Endothelial cell of umbilical vein (primary cell): ENCODE measurements around the gene BCR. TPM values are rescaled to one million over a fixed set of nuclear protein-coding genes. Genes with fewer than 3 reads are reported as not detected.

Experiments
- BruUV-seq: library from RNA; stranded (reverse); fragments of 400-500 nt; replicated peaks from 2 replicates; lab custom pipeline; 2021; lab: Mats Ljungman, UMichigan
- CTCF ChIA-PET: fragments of 300-600, 350-600 bp; sonication (Branson Sonifier 250); formaldehyde crosslinking; loops from one replicate; lab custom pipeline; 2021; ENCODE audit warnings: antibody characterized with exemption, inconsistent platforms; lab: Charles Lee
- POLR2A ChIA-PET: fragments of 300-600, 350-600 bp; sonication (Branson Sonifier 250); formaldehyde crosslinking; loops from one replicate; lab custom pipeline; 2021; ENCODE audit warnings: antibody characterized with exemption, inconsistent platforms; lab: Charles Lee
- DNase-seq: peaks from one replicate; pipeline ENCODE4 v3.0.0-alpha.2; 2011; ENCODE audit warnings: low read depth, low spot score
- FAIRE-seq: peaks from 2 replicates; lab custom pipeline; 2011; peaks lifted over from hg19 to GRCh38; lab: Jason Lieb, UNC
- H2AFZ ChIP-seq: 2 replicates; pipeline ENCODE4 v1.6.0; 2012; ENCODE audit warnings: low read depth, low read length, control low read depth, inconsistent platforms
- H3K27ac ChIP-seq: 2 replicates; pipeline ENCODE4 v1.5.1; 2011; ENCODE audit warnings: low read depth, mild to moderate bottlenecking, control low read depth, low read length, moderate library complexity; ENCODE audit not compliant: insufficient read depth
- H3K27me3 ChIP-seq, 2 experiments: 2 replicates each; pipeline versions ENCODE4 v1.6.0 to v1.6.1; 2011; ENCODE audit warnings: low read length in 2 of 2, mixed read lengths in 1 of 2; ENCODE audit not compliant: control insufficient read depth in 2 of 2, insufficient read depth in 2 of 2
- H3K36me3 ChIP-seq, 2 experiments: 2 replicates in 1 of 2; 3 replicates in 1 of 2; pipeline ENCODE4 v1.5.1; 2011; ENCODE audit warnings: low read length in 2 of 2, mild to moderate bottlenecking in 1 of 2, moderate library complexity in 1 of 2; ENCODE audit not compliant: control insufficient read depth in 2 of 2, insufficient read depth in 2 of 2; ENCODE audit errors: extremely low read depth in 1 of 2
- H3K4me1 ChIP-seq: 3 replicates; pipeline ENCODE4 v1.5.1; 2011; ENCODE audit warnings: mild to moderate bottlenecking, low read length; ENCODE audit not compliant: control insufficient read depth, insufficient read depth; ENCODE audit errors: extremely low read depth
- H3K4me2 ChIP-seq: 2 replicates; pipeline ENCODE4 v1.6.1; 2011; ENCODE audit warnings: low read length, control low read depth, mixed read lengths; ENCODE audit not compliant: insufficient read depth
- H3K4me3 ChIP-seq, 3 experiments: fragments of 200-600 bp in 1 of 3; sonication (generic), shearing (Covaris generic) in 1 of 3; replicated peaks in 1 of 3; 2 replicates each; pipeline ENCODE4 v1.5.1; 2011 to 2016; ENCODE audit warnings: control low read depth in 3 of 3, low read length in 3 of 3, mild to moderate bottlenecking in 2 of 3, inconsistent platforms in 1 of 3, low read depth in 1 of 3, moderate library complexity in 1 of 3; ENCODE audit not compliant: insufficient read depth in 1 of 3
- H3K79me2 ChIP-seq: 2 replicates; pipeline ENCODE4 v1.6.0; 2012; ENCODE audit warnings: low read length, inconsistent platforms; ENCODE audit not compliant: control insufficient read depth, insufficient read depth
- H3K9ac ChIP-seq: replicated peaks from 2 replicates; pipeline ENCODE3; 2011; ENCODE audit warnings: low read length, control low read depth; ENCODE audit not compliant: insufficient read depth; ENCODE audit errors: extremely low read depth
- H3K9me1 ChIP-seq: replicated peaks from 3 replicates; pipeline ENCODE4 v1.6.0; 2011; ENCODE audit warnings: mild to moderate bottlenecking, low read length; ENCODE audit not compliant: control insufficient read depth, insufficient read depth; ENCODE audit errors: extremely low read depth
- H3K9me3 ChIP-seq: replicated peaks from 2 replicates; pipeline ENCODE4 v1.5.1; 2012; ENCODE audit warnings: low read length, inconsistent platforms; ENCODE audit not compliant: control insufficient read depth, insufficient read depth
- H4K20me1 ChIP-seq: replicated peaks from 2 replicates; pipeline ENCODE3; 2011; ENCODE audit warnings: mild to moderate bottlenecking, low read length; ENCODE audit not compliant: control insufficient read depth, insufficient read depth; ENCODE audit errors: extremely low read depth
- CTCF ChIP-seq, 2 donors: IDR thresholded peaks; 1 replicate in 1 of 2; 2 replicates in 1 of 2; pipeline ENCODE4 v1.5.1; 2011; ENCODE audit warnings: low read length in 2 of 2, mild to moderate bottlenecking in 2 of 2, moderate library complexity in 2 of 2, control low read depth in 1 of 2, inconsistent platforms in 1 of 2, low read depth in 1 of 2; ENCODE audit not compliant: insufficient read depth in 1 of 2; ENCODE audit errors: extremely low read depth in 1 of 2
- EZH2 ChIP-seq: IDR thresholded peaks from 2 replicates; pipeline ENCODE4 v1.6.1; 2012; ENCODE audit warnings: borderline replicate concordance, low read depth, mild to moderate bottlenecking, moderate library complexity, low read length, inconsistent platforms; ENCODE audit not compliant: severe bottlenecking
- FOS ChIP-seq: IDR thresholded peaks from 2 replicates; pipeline ENCODE4 v1.6.1; 2011; ENCODE audit warnings: mild to moderate bottlenecking, low read length, moderate library complexity, borderline replicate concordance; ENCODE audit not compliant: insufficient read depth
- GATA2 ChIP-seq: IDR thresholded peaks from 2 replicates; pipeline ENCODE4 v1.7.0; 2011; ENCODE audit warnings: low read depth, mild to moderate bottlenecking, moderate library complexity, mixed read lengths, low read length; ENCODE audit not compliant: insufficient read length, insufficient read depth
- JUN ChIP-seq: IDR thresholded peaks from 2 replicates; pipeline ENCODE4 v1.6.1; 2011; ENCODE audit warnings: borderline replicate concordance, low read depth; ENCODE audit not compliant: insufficient read length, insufficient read depth
- MYC ChIP-seq: IDR thresholded peaks from one replicate; pipeline ENCODE4 v1.6.1; 2011; ENCODE audit warnings: mild to moderate bottlenecking, low read depth, low read length
- POLR2A ChIP-seq: IDR thresholded peaks from 2 replicates; pipeline ENCODE4 v1.6.1; 2012; ENCODE audit warnings: low read depth, mild to moderate bottlenecking, control low read depth, low read length
- POLR2AphosphoS5 ChIP-seq: IDR thresholded peaks from 2 replicates; pipeline ENCODE4 v1.6.1; 2012; ENCODE audit warnings: low read depth, mild to moderate bottlenecking, control low read depth, low read length, moderate library complexity; ENCODE audit not compliant: insufficient read depth
- dilution Hi-C: fragments of 300-500 bp; cut with MboI; formaldehyde crosslinking; loops from one replicate; pipeline ENCODE4 v1.15.0; 2019; ENCODE audit warnings: low sequenced_read_pairs; ENCODE audit not compliant: extremely low pct_ligation_motif_present
- intact Hi-C: fragments of 100-400 bp; cut with micrococcal nuclease; formaldehyde crosslinking; loops from one replicate; pipeline ENCODE4 v1.10.0; 2022
- polyA plus RNA-seq, 4 experiments: library from polyadenylated mRNA; depleted of rRNA in 3 of 4; stranded (reverse) in 3 of 4; unstranded in 1 of 4; fragments of >200 nt; gene quantifications; 2 replicates each; pipeline versions ENCODE4 v1.2.1 to v1.2.3, GENCODE V29; 2011 to 2012; ENCODE audit warnings: missing spikeins in 1 of 4
- total RNA-seq: library from RNA; stranded (reverse); gene quantifications from 2 replicates; pipeline ENCODE4 v1.2.3, GENCODE V29; 2021
- TF ChIP-seq, protein P1 (sequence below): IDR thresholded peaks from 2 replicates; pipeline ENCODE4 v1.6.1; 2011; ENCODE audit not compliant: insufficient read depth, insufficient read length

Gene BCR
- total and polyA plus RNA-seq, 2 donors (not counting 3 experiments of a cell fraction or from before 2014, with no cell fraction given), result 129 to 141 TPM

DNA sequence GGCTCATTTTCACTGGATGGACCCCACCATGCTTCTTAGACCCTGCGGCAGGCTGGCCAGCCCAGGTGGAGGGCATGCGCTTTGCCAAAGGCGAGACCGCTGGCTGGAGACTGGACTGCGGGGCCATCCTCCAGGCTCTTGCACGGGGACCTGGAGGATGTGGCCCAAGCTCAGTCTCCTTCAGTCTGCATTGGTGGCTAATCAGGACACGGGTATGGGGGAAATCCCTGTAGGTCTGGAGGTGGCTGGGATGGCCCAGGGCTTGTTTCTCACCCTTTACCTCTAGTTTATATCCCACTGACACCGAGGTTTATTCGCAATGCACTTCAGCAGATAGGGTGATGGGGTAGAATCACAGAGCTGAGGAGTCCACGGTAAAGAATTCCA is 45.0 kb downstream of the BCR start:
- Histone ChIP-seq H3K4me1 (peaks cover 68% of the 10 kb centered on the region), H3K79me2 (peaks cover 93% of the 10 kb centered on the region), H3K4me3 (no peak overlapping the region), H3K9me1 (no peaks in the 10 kb centered on the region), H2AFZ (no peak overlapping the region), H4K20me1 (no peaks in the 10 kb centered on the region), H3K27me3 (no peaks in the 10 kb centered on the region), H3K27ac (peak overlapping the region; percentile 87), H3K9ac (peak overlapping the region; percentile 59), H3K9me3 (no peaks in the 10 kb centered on the region), H3K4me2 (peak overlapping the region; percentile 62), H3K36me3 (no peaks in the 10 kb centered on the region)
- CTCF ChIA-PET, result interaction anchor here (0.6 to 4.5 kb wide), 8 partner anchors 9 to 57 kb away, joined by 3 to 29 read pairs (median 6); no protein-coding TSS in a partner anchor
- TF ChIP-seq, protein P1, sequence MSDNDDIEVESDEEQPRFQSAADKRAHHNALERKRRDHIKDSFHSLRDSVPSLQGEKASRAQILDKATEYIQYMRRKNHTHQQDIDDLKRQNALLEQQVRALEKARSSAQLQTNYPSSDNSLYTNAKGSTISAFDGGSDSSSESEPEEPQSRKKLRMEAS, result no peak
- TF ChIP-seq JUN (no peak), GATA2 (no peak), MYC (no peak)
- POLR2A ChIA-PET, result interaction anchor here (1.1 kb wide), 1 partner anchor 10 kb away, joined by 4 read pairs; no protein-coding TSS in a partner anchor
- BruUV-seq, result no TSS peak
- FAIRE-seq (no peak), DNase-seq (no peak)
- intact Hi-C loops, result no loop called here
- dilution Hi-C loops, result no loop called here

DNA sequence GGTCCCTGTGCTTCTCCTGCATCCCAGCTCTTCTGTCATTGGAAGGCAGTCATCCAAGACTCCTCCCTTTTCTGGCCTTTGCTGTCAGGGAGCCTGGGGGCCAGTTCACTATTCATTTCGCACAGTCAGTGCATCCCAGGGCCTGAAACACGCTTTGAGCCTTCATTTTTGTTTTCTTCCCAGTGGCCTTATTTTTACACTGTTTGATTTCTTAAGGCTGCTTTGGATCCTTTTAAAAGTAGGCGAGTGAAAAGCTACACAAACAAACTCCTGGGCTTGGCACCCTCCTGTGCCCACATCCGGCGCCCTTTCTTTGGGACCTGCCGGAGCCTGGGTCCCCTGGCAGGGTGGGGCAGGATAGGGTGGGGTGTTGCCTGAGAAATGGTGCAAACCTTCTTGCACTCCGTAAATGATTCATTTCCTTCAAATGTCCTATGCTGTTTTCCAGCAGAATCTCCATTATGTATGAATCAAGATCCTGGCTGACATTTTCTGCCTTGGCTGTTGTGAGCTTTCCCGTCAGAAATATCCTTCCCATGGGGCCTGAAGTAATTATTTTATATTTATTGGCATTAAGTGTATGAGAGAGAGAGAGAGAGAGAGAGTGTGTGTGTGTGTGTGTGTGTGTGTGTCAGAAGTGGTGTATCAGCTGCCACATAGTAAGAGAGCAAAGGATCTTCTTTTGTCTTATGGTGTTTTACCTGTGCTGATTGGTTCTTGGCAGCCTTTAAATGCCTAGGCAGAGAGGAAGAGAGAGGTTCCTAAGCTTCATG is 45.6 kb downstream of the BCR start:
- dilution Hi-C loops (no loop called here), intact Hi-C loops (loop anchor here (1.0 to 2.0 kb wide), 2 partner anchors 10 to 15 kb away; no protein-coding TSS in a partner anchor)
- Histone ChIP-seq H3K9me1 (no peaks in the 10 kb centered on the region), H3K9ac (peak overlapping the region; percentile 59), H3K4me3 (no peak overlapping the region), H3K27ac (peak overlapping the region; percentile 87), H3K27me3 (no peaks in the 10 kb centered on the region), H3K79me2 (peaks cover 93% of the 10 kb centered on the region), H3K9me3 (no peaks in the 10 kb centered on the region), H3K36me3 (no peaks in the 10 kb centered on the region), H4K20me1 (no peaks in the 10 kb centered on the region), H3K4me1 (peaks cover 62% of the 10 kb centered on the region), H3K4me2 (peak overlapping the region; percentile 62), H2AFZ (no peak overlapping the region)
- TSS peak; percentile 58 for BruUV-seq
- peak; percentile 42 for TF ChIP-seq JUN
- peak; percentile 56 for TF ChIP-seq FOS
- TF ChIP-seq POLR2A, result no peak
- no peak for TF ChIP-seq GATA2
- TF ChIP-seq, protein P1, result no peak
- no peak for TF ChIP-seq CTCF (IDR thresholded peaks at IDR 0.05; ENCODE audit: extremely low read depth in 1 of 2, insufficient read depth in 1 of 2, low read depth in 1 of 2, low read length in 2 of 2)
- no peak for TF ChIP-seq EZH2
- TF ChIP-seq POLR2AphosphoS5, result peak; percentile 39
- ChIA-PET CTCF (interaction anchor here (0.6 to 4.5 kb wide), 13 partner anchors 9 to 78 kb away, joined by 3 to 29 read pairs (median 4); no protein-coding TSS in a partner anchor), POLR2A (interaction anchor here (1.1 kb wide), 1 partner anchor 10 kb away, joined by 4 read pairs; no protein-coding TSS in a partner anchor)
- peak; percentile 85 for DNase-seq
- peak; percentile 82 for FAIRE-seq
